Activated B cell treated with CpG ODN at 0.5 μM for 24 hours (primary cell): Measurements from ENCODE around the gene MAML3. TPM values are rescaled to one million over a fixed set of nuclear protein-coding genes. Genes with fewer than 3 reads are reported as not detected.
A peak's percentile ranks its signal among the peaks of the same experiment; 100 is the strongest.

ENCODE experiments used
- ATAC-seq: fragments of 200-7000 bp; cut with Tn5 transposase; one replicate; pipeline ENCODE4 v1.10.0; 2021; ENCODE audit warnings: low read depth, mild to moderate bottlenecking, moderate library complexity
- CTCF ChIA-PET: fragments of 350-600 bp; sonication (Branson Sonifier 250); formaldehyde crosslinking; loops from one replicate; lab custom pipeline; 2021; ENCODE audit warnings: antibody characterized with exemption; lab: Charles Lee
- POLR2A ChIA-PET: fragments of 350-600 bp; sonication (Branson Sonifier 250); formaldehyde crosslinking; loops from one replicate; lab custom pipeline; 2021; ENCODE audit warnings: antibody characterized with exemption; lab: Charles Lee
- DNase-seq: peaks from one replicate; pipeline ENCODE4 v3.0.0; 2022
- H3K27ac Mint-ChIP-seq: one replicate; pipeline ENCODE4 v1.8.0; 2020; ENCODE audit warnings: mixed read lengths
- H3K27me3 Mint-ChIP-seq: one replicate; pipeline ENCODE4 v1.8.0; 2021; ENCODE audit warnings: mixed read lengths
- H3K36me3 Mint-ChIP-seq: one replicate; pipeline ENCODE4 v1.8.0; 2021; ENCODE audit warnings: low read depth, mixed read lengths
- H3K4me1 Mint-ChIP-seq: one replicate; pipeline ENCODE4 v1.8.0; 2021; ENCODE audit warnings: mixed read lengths
- H3K4me3 Mint-ChIP-seq: one replicate; pipeline ENCODE4 v1.8.0; 2020; ENCODE audit warnings: mild to moderate bottlenecking, mixed read lengths
- H3K9me3 Mint-ChIP-seq: one replicate; pipeline ENCODE4 v1.8.0; 2020; ENCODE audit warnings: mixed read lengths
- CTCF ChIP-seq: fragments of 200-600 bp; IDR thresholded peaks from one replicate; pipeline ENCODE4 v1.8.0; 2022; ENCODE audit warnings: antibody characterized with exemption, mild to moderate bottlenecking
- intact Hi-C: fragments of 100-400 bp; cut with micrococcal nuclease; formaldehyde crosslinking; loops from one replicate; pipeline ENCODE4 v1.15.1; 2024
- total RNA-seq: library from RNA; stranded (reverse); gene quantifications from 2 replicates; pipeline ENCODE4 v1.2.3, GENCODE V29; 2022

MAML3 gene
- total RNA-seq, 1 donor from 2014 or later, result 2.6 TPM

- intact Hi-C loops, result no loop called here
- peaks cover 39% of the 10 kb centered on the region for H3K4me1 Mint-ChIP-seq
- no peaks in the 10 kb centered on the region for H3K36me3 Mint-ChIP-seq
- no peak overlapping the region for H3K4me3 Mint-ChIP-seq
- no peak for TF ChIP-seq CTCF
- ATAC-seq (no peak), DNase-seq (no peak)
- H3K9me3 Mint-ChIP-seq, result no peaks in the 10 kb centered on the region
- POLR2A ChIA-PET, result no interaction called here
- CTCF ChIA-PET, result no interaction called here
- no peak overlapping the region for H3K27ac Mint-ChIP-seq
- peaks cover 3% of the 10 kb centered on the region for H3K27me3 Mint-ChIP-seq
Measured at GRCh38 chr4:139764686-139765310, 389.2 kb downstream of the MAML3 start.

GRCh38 chr4:139764182-139764581 is 389.8 kb downstream of the MAML3 start:
- DNase-seq (no peak), ATAC-seq (no peak)
- ChIA-PET POLR2A (no interaction called here), CTCF (no interaction called here)
- intact Hi-C loops, result no loop called here
- no peak for TF ChIP-seq CTCF
- H3K36me3 Mint-ChIP-seq, result no peaks in the 10 kb centered on the region
- H3K4me3 Mint-ChIP-seq, result no peak overlapping the region
- H3K4me1 Mint-ChIP-seq, result peaks cover 39% of the 10 kb centered on the region
- no peaks in the 10 kb centered on the region for H3K9me3 Mint-ChIP-seq
- H3K27me3 Mint-ChIP-seq, result peaks cover 3% of the 10 kb centered on the region
- no peak overlapping the region for H3K27ac Mint-ChIP-seq

GRCh38 chr4:139763672-139764071 is 390.3 kb downstream of the MAML3 start:
- Mint-ChIP-seq H3K27ac (no peak overlapping the region), H3K4me1 (peaks cover 39% of the 10 kb centered on the region), H3K9me3 (no peaks in the 10 kb centered on the region), H3K27me3 (peaks cover 3% of the 10 kb centered on the region), H3K36me3 (no peaks in the 10 kb centered on the region), H3K4me3 (peak overlapping the region; percentile 4)
- no peak for ATAC-seq
- ChIA-PET CTCF (no interaction called here), POLR2A (no interaction called here)
- TF ChIP-seq CTCF, result no peak
- no peak for DNase-seq
- intact Hi-C loops, result no loop called here

- Mint-ChIP-seq H3K36me3 (no peaks in the 10 kb centered on the region), H3K27me3 (peaks cover 3% of the 10 kb centered on the region), H3K9me3 (no peaks in the 10 kb centered on the region), H3K4me1 (peaks cover 39% of the 10 kb centered on the region), H3K4me3 (peak overlapping the region; percentile 39), H3K27ac (no peak overlapping the region)
- ChIA-PET CTCF (no interaction called here), POLR2A (no interaction called here)
- DNase-seq (no peak), ATAC-seq (no peak)
- intact Hi-C loops, result no loop called here
- no peak for TF ChIP-seq CTCF
Measured at GRCh38 chr4:139763205-139763604, 390.8 kb downstream of the MAML3 start.

GRCh38 chr4:139762720-139763119 is 391.3 kb downstream of the MAML3 start:
- peaks cover 39% of the 10 kb centered on the region for H3K4me1 Mint-ChIP-seq
- ATAC-seq (no peak), DNase-seq (no peak)
- intact Hi-C loops, result no loop called here
- ChIA-PET CTCF (no interaction called here), POLR2A (no interaction called here)
- no peaks in the 10 kb centered on the region for H3K9me3 Mint-ChIP-seq
- H3K27me3 Mint-ChIP-seq, result peaks cover 3% of the 10 kb centered on the region
- H3K27ac Mint-ChIP-seq, result no peak overlapping the region
- TF ChIP-seq CTCF, result no peak
- H3K4me3 Mint-ChIP-seq, result no peak overlapping the region
- no peaks in the 10 kb centered on the region for H3K36me3 Mint-ChIP-seq
